Spleen (tissue), 11 donors: Measurements from ENCODE around the gene NEAT1. TPM values are rescaled to one million over a fixed set of nuclear protein-coding genes. Genes with fewer than 3 reads are reported as not detected.
A peak's percentile ranks its signal among the peaks of the same experiment; 100 is the strongest.

Source experiments
- DNase-seq: peaks from one replicate; pipeline ENCODE4 v3.0.0-alpha.2; 2020
- H3K27ac ChIP-seq, 8 donors: fragments of 200-600 bp; sonication (generic) in 7 of 8; 1 replicate in 4 of 8; 2 replicates in 4 of 8; pipeline versions ENCODE4 v1.5.0 to v1.8.0; 2016 to 2021; ENCODE audit warnings: inconsistent platforms in 4 of 8, mild to moderate bottlenecking in 4 of 8, moderate library complexity in 1 of 8
- H3K27me3 ChIP-seq, 7 donors: fragments of 200-600 bp; sonication (generic) in 6 of 7; replicated peaks in 1 of 7; 1 replicate in 4 of 7; 2 replicates in 3 of 7; pipeline versions ENCODE4 v1.5.0 to v1.8.0; 2016 to 2021; ENCODE audit warnings: inconsistent platforms in 3 of 7, mild to moderate bottlenecking in 1 of 7
- H3K36me3 ChIP-seq, 6 donors: fragments of 200-600 bp; sonication (generic) in 5 of 6; 1 replicate in 4 of 6; 2 replicates in 2 of 6; pipeline versions ENCODE4 v1.5.0 to v1.8.0; 2016 to 2021; ENCODE audit warnings: inconsistent platforms in 2 of 6
- H3K4me1 ChIP-seq, 6 donors: fragments of 200-600 bp; sonication (generic) in 5 of 6; 1 replicate in 3 of 6; 2 replicates in 3 of 6; pipeline versions ENCODE4 v1.5.0 to v1.8.0; 2016 to 2021; ENCODE audit warnings: inconsistent platforms in 3 of 6
- H3K4me3 ChIP-seq, 8 donors: fragments of 200-600 bp; sonication (generic) in 7 of 8; 1 replicate in 4 of 8; 2 replicates in 4 of 8; pipeline versions ENCODE4 v1.5.0 to v1.8.0; 2016 to 2021; ENCODE audit warnings: inconsistent platforms in 4 of 8, mild to moderate bottlenecking in 4 of 8, moderate library complexity in 2 of 8
- H3K9me3 ChIP-seq, 8 donors: fragments of 200-600 bp; sonication (generic) in 7 of 8; 1 replicate in 4 of 8; 2 replicates in 4 of 8; pipeline versions ENCODE4 v1.5.0 to v1.8.0; 2016 to 2021; ENCODE audit warnings: inconsistent platforms in 4 of 8
- CTCF ChIP-seq, 11 experiments: fragments of 200-600 bp in 7 of 11; fragments of 450-650 bp in 4 of 11; sonication (generic) in 4 of 11; IDR thresholded peaks in 8 of 11; conservative IDR thresholded peaks in 3 of 11; 1 replicate in 7 of 11; 2 replicates in 4 of 11; pipeline versions ENCODE4 v1.4.0 to v1.8.0; 2016 to 2021; ENCODE audit warnings: antibody characterized with exemption in 11 of 11, inconsistent platforms in 4 of 11, mild to moderate bottlenecking in 1 of 11
- POLR2A ChIP-seq, 3 donors: fragments of 450-650 bp; IDR thresholded peaks; one replicate each; pipeline ENCODE4 v1.5.1; 2017; ENCODE audit warnings: antibody characterized with exemption in 3 of 3, mild to moderate bottlenecking in 1 of 3
- POLR2AphosphoS5 ChIP-seq, 3 donors: sonication (generic); formaldehyde crosslinking; IDR thresholded peaks; one replicate each; pipeline ENCODE4 v1.5.1; 2017; ENCODE audit warnings: antibody characterized with exemption in 3 of 3
- WGBS, 5 donors: extraction: QIAGEN DNeasy Blood & Tissue Kit in 3 of 5; methylation state at CpG; one replicate each; pipeline versions ENCODE4 v1.1.5 to v1.1.7; 2013 to 2018; 5-methylcytosine and 5-hydroxymethylcytosine counted together
- intact Hi-C: fragments of 100-400 bp; cut with DNase I; formaldehyde crosslinking; loops from one replicate; pipeline ENCODE4 v1.15.0; 2023; ENCODE audit warnings: low total_unique reads
- polyA plus RNA-seq, 3 donors: library from polyadenylated mRNA; stranded (reverse); fragments of 200-250 nt; gene quantifications; one replicate each; pipeline ENCODE4 v1.2.1, GENCODE V29; 2013
- total RNA-seq, 7 donors: library from RNA; depleted of rRNA in 3 of 7; stranded (reverse); fragments of >200 nt in 3 of 7; fragmentation: NEBNext Ultra II Directional in 4 of 7; extraction: Animal tissue kit (Norgen Biotek cat#: 25700) in 4 of 7; gene quantifications; one replicate each; pipeline versions ENCODE4 v1.1.0 to v1.2.1, GENCODE V29; 2016 to 2021
- donor health status: healthy with polysubstance abuse.
- donor health status: DM: no; HTN: no; CAD: no; lungs with moderate emphysema.
- donor health status: DM: no; HTN: no; CAD: no.
- donor health status: Bipolar disorder and iron deficiency.
- donor health status: healthy.
- donor health status: DM: no; HTN: no; CAD: no.
- donor health status: DM: yes; HTN: yes; CAD: no.

NEAT1 gene
- total and polyA plus RNA-seq, 10 donors = 266 to 1,804 (median 874) TPM

GRCh38 chr11:65389294-65389980, 33.2 kb upstream of the NEAT1 start:
- Histone ChIP-seq H3K27ac (peak overlapping the region; percentile 60 to 98 (median 82)), H3K4me3 (peak overlapping the region in 5 of 8 donors; percentile 3 to 93 (median 82))

GRCh38 chr11:65390099-65390941, 32.3 kb upstream of the NEAT1 start:
- TF ChIP-seq POLR2A (IDR thresholded peaks at IDR 0.05) = no peak
- no peak for TF ChIP-seq CTCF (IDR thresholded peaks at IDR 0.05 in 8 of 11, conservative IDR thresholded peaks at IDR 0.05 in 3 of 11)
- TF ChIP-seq POLR2AphosphoS5 (IDR thresholded peaks at IDR 0.05) = no peak
- Histone ChIP-seq H3K36me3 (peaks cover 0 to 77% (median 38%) of the 10 kb centered on the region in 6 donors), H3K4me1 (peaks cover 60 to 83% (median 75%) of the 10 kb centered on the region in 6 donors), H3K4me3 (peak overlapping the region in 4 of 8 donors; percentile 9 to 93 (median 83)), H3K9me3 (no peaks in the 10 kb centered on the region), H3K27me3 (no peaks in the 10 kb centered on the region), H3K27ac (peak overlapping the region; percentile 60 to 98 (median 82))
- 50 to 63% (median 59%) methylated on average over 18 to 21 of the region's 21 CpGs for WGBS, 5 donors
- intact Hi-C loops = no loop called here
- DNase-seq = no peak

More at GRCh38 chr11:65389294-65389980, 33.2 kb upstream of the NEAT1 start:
- Histone ChIP-seq H3K9me3 (no peaks in the 10 kb centered on the region), H3K4me1 (peaks cover 69 to 92% (median 83%) of the 10 kb centered on the region in 6 donors), H3K36me3 (peaks cover 0 to 68% (median 29%) of the 10 kb centered on the region in 6 donors), H3K27me3 (no peaks in the 10 kb centered on the region)
- no peak for TF ChIP-seq POLR2A (IDR thresholded peaks at IDR 0.05)
- peak in 2 of 3 donors; percentile 47 to 59 for TF ChIP-seq POLR2AphosphoS5 (IDR thresholded peaks at IDR 0.05)
- intact Hi-C loops = no loop called here
- peak; percentile 68 for DNase-seq
- WGBS, 5 donors = 73 to 92% (median 87%) methylated on average over 12 to 20 of the region's 20 CpGs

- no peaks in the 10 kb centered on the region for H3K9me3 ChIP-seq
- no peaks in the 10 kb centered on the region for H3K27me3 ChIP-seq
- peaks cover 0 to 84% (median 44%) of the 10 kb centered on the region in 6 donors for H3K36me3 ChIP-seq
- no peak for TF ChIP-seq POLR2A (IDR thresholded peaks at IDR 0.05)
- peak in 5 of 11 experiments; percentile 12 to 31 (median 20) for TF ChIP-seq CTCF (IDR thresholded peaks at IDR 0.05 in 8 of 11, conservative IDR thresholded peaks at IDR 0.05 in 3 of 11)
- TF ChIP-seq POLR2AphosphoS5 (IDR thresholded peaks at IDR 0.05) = peak; percentile 80 to 88 (median 85)
- peaks cover 56 to 77% (median 68%) of the 10 kb centered on the region in 6 donors for H3K4me1 ChIP-seq
- 43 to 70% (median 65%) methylated on average over 6 to 9 of the region's 9 CpGs; no CpG with 5 or more reads in 1 of the 5 donors for WGBS, 5 donors
- intact Hi-C loops = no loop called here
- peak overlapping the region in 2 of 8 donors; percentile 84 to 93 for H3K4me3 ChIP-seq
- DNase-seq = no peak
- H3K27ac ChIP-seq = peak overlapping the region; percentile 60 to 98 (median 82)
These were observed 31.6 kb upstream of the NEAT1 start for GRCh38 chr11:65390996-65391395.

- no peak for DNase-seq
These were observed 30.3 kb upstream of the NEAT1 start for GRCh38 chr11:65392186-65392829.

More at GRCh38 chr11:65392186-65392829, 30.3 kb upstream of the NEAT1 start:
- Histone ChIP-seq H3K27me3 (no peaks in the 10 kb centered on the region), H3K36me3 (peaks cover 0 to 97% (median 58%) of the 10 kb centered on the region in 6 donors), H3K4me1 (peaks cover 51 to 65% (median 59%) of the 10 kb centered on the region in 6 donors), H3K9me3 (no peaks in the 10 kb centered on the region), H3K27ac (peak overlapping the region; percentile 16 to 98 (median 82)), H3K4me3 (no peak overlapping the region)
- intact Hi-C loops = no loop called here
- 87 to 93% (median 91%) methylated on average over 13 of the region's 13 CpGs for WGBS, 5 donors
- TF ChIP-seq CTCF (IDR thresholded peaks at IDR 0.05 in 8 of 11, conservative IDR thresholded peaks at IDR 0.05 in 3 of 11) = no peak
- TF ChIP-seq POLR2A (IDR thresholded peaks at IDR 0.05) = no peak
- peak in 2 of 3 donors; percentile 16 to 46 for TF ChIP-seq POLR2AphosphoS5 (IDR thresholded peaks at IDR 0.05)
